ENCODE results near the gene CCDC8.
"Not testable (repeated sequence)": the region's sequence is repeated elsewhere in the genome, so short reads cannot be mapped to it uniquely, and the experiment has no call there.

CCDC8 gene

DNA sequence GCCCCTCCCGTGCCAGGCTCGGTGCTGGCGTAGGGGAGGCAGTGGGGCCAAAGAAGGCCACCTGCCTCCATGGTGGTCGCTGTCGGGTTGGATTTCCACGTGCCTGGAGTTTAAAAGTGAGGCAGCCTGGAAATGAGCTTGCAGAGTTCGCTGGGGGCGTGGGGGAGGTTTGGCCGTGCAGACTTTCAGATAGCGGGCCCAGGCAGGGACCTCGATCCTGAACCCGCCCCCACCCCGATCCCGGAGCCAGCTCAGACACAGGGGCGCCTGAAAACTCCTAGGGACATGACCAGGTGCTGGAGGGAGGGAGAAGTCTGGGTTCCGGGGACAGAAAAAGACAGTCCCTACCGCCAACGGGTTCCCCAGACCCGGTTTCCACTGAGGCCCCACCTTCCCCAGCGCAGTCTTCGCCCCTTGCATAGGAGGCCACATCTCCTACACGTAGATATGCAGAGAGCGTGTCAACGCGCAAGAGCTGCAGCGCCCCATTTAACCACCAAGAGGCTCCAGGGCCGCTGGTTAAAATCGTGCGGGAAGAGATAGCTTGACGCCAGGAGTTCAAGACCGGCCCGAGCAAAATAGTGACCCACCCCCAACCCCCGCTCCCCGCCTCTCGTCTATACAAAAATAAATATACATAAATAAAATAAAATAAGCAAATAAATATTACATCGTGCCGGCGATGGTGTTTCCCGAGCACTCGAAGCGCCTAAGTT is 8.5 kb downstream of the CCDC8 start:
- DNase-seq (ENCODE audit: low read depth, low spot score), result no peak

DNA sequence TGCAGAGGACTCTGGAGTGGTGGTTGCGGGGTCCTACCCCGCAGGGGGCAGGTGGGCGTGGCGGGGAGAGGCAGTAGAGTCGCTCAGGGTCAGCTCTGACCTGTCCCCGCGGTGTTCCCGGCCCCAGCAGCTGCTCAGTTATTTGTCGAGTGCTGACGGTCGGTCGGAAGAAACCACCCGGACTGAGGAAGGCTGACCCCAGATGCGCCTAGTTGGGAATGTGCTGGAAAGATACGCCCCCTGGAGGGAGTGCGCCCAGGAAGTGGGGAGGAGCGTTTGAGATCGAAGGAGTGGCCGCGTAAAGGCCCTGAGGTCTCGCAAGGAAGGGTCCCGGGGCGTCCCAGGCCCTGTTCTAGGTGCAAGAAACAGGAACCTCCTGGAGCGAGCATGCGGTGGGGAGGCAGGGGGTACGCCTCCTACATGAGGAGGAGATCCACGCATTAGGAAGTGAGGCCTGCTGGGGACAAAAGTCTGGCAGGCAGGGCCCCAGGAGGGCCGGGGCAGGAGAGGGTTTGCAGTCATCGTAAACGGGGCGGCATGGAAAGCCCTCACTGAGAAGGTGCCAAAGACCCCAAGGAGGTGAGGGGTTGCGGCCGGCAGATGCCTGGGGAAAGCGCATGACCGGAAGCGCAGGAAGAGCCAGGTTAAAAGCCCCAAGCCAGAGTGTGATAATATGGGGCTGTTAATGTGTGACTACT is 9.2 kb downstream of the CCDC8 start:
- DNase-seq (ENCODE audit: low read depth, low spot score), result no peak

GRCh38 chr19:46402725-46403124 is 10.6 kb downstream of the CCDC8 start:
- DNase-seq (ENCODE audit: low read depth, low spot score), result no peak

DNA sequence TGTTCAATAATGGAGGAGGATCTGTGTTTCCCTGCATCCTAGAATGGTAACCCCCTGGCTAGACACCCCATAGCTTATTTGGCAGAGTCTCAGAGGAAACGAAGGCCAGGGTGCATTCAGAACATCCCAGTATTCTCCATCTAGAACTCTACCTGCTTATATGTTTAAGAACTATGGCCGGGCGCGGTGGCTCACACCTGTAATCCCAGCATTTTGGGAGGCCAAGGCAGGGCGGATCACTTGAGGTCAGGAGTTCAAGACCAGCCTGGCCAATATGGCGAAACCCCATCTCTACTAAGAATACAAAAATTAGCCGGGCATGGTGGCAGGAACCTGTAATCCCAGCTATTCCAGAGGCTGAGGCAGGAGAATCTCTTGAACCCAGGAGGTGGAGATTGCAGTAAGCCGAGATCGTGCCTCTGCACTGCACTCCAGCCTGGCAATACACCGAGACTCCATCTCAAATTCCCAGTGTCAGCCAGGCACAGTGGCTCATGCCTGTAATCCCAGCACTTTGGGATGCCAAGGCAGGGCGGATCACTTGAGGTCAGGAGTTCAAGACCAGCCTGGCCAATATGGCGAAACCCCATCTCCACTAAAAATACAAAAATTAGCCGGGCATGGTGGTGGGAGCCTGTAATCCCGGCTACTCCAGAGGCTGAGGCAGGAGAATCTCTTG is 15.4 kb downstream of the CCDC8 start:
- DNase-seq (ENCODE audit: low read depth, low spot score), result not testable (repeated sequence)

DNA sequence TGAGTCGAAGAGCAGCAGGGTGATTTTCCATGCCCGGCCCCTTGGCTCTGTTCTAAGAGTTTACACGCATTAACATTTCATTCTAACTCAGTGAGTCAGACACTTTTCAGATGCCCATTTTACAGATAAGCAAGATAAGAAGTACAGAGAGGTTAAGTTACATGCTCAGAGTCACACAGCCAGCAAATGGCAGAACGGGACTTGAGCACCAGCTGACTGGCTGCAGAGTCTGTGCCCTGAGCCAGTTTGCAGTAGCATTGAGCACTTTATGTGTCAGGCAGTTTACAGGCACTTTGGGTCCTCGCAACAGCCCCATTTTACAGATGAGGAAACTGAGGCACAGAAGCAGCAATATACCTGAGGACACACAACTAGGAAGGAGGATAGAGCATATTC is 19.0 kb downstream of the CCDC8 start:
- DNase-seq (ENCODE audit: low read depth, low spot score), result no peak

DNA sequence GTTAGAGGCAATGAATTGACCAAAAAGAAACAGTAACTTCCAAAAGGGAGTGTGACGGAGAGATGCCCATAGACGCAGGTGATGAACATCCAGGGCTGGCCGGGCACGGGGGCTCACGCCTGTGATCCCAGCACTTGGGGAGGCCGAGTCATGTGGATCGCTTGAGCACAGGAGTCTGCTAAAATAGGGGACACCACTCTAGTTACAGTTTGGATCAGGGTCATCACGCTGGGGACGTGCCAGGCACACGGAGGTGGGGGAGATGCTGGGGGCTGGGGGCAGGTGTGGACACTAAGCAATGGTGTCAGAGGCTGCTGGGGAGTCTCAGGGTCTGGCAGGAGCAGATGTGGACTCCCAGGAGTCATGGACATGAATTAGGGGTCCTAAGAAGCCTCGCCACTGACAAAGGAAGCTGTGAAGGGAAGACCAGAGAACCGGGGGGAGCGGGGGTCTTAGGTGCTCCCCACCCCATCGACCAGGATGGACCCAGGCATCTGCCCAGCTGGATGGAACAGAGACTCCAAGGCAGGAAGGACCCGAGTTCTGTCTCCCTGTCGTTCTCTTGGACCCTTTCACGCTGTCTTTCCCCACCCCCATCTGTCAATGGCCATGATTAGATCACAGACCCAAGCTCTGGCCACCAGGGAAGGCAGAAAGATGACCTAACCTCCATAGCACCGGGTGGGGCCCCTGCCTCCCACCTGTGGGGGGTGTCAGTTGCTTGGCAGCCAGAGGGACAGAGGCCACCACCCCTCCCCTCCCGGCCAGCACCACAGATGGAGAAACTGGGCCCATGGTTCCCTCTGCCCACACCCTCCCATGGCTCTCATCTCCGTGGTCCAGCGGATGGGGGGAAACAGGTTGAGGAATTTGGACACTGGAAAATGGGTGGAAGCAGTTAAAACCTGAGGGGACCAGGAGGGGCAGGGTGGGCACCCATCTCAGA is 19.6 kb downstream of the CCDC8 start:
- DNase-seq (ENCODE audit: low read depth, low spot score), result no peak

- DNase-seq (ENCODE audit: low read depth, low spot score), result no peak
Measured at GRCh38 chr19:46392837-46393236, 20.5 kb downstream of the CCDC8 start.

GRCh38 chr19:46392252-46392801 is 21.0 kb downstream of the CCDC8 start:
- no peak for DNase-seq (ENCODE audit: low read depth, low spot score)

DNA sequence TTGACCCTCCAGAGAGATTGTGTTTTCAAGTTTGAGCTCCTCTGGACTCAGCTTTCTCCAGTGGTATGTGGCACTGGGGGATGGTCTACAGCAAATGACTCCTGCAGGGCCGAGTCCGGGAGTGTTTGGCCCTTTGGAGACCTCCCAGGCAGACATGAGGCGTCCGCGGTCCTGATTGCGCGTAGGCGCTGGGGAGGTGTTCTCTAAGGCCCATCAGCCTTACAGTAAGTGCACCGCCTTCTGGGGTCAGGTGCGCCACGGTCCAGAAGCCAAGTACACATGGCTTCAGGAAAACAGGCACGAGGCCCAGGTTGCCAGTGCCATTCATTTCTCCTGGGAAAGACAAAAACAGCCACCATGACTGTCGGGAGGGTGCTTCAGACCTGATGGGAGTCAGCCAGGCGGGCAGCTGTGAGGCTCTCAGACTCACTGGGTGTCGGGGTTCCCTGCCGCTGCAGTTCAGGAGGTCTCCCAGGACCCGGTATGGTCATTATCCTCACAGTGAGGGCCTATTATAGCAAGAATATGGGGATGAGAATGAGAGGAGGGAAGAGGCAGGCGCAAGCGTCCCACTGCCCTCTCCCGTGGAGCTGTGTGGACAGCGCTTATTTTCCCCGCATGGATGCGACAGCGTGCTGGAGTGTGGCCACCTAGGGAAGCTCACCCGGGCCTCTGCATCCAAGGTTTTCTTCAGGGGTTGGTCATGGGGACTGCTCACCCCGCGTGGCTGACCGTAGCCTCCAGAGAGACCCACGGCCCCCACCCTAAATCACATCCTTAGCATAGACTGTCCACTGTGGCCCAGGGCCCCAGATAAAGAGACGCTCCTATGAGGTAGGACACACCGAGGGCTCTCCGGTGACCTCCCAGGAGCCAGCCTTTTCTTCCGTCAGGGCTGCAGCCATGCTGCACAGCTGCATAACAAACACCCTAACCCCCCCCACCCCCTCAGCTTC is 21.8 kb downstream of the CCDC8 start:
- no peak for DNase-seq (ENCODE audit: low read depth, low spot score)

DNA sequence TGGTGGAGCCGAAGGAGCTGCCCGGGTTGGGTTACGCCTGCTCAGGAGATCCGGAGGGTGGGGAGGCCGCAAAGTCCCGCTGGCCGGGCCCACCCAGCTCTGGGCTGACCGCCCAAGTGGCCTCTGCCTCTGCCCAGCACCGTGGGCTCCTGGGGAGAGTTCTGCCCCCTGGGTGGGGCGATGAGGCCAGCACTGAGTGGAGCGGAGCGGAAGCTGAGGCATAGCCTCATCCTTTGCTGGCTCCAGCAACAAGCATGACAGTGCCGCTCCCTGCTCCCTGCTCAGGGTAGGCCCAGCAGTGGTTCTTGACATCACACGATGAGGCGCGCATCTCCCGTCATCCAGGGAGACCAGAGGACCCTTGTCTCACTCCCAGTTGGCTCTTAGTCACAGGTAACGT is 22.5 kb downstream of the CCDC8 start:
- no peak for DNase-seq (ENCODE audit: low read depth, low spot score)

DNA sequence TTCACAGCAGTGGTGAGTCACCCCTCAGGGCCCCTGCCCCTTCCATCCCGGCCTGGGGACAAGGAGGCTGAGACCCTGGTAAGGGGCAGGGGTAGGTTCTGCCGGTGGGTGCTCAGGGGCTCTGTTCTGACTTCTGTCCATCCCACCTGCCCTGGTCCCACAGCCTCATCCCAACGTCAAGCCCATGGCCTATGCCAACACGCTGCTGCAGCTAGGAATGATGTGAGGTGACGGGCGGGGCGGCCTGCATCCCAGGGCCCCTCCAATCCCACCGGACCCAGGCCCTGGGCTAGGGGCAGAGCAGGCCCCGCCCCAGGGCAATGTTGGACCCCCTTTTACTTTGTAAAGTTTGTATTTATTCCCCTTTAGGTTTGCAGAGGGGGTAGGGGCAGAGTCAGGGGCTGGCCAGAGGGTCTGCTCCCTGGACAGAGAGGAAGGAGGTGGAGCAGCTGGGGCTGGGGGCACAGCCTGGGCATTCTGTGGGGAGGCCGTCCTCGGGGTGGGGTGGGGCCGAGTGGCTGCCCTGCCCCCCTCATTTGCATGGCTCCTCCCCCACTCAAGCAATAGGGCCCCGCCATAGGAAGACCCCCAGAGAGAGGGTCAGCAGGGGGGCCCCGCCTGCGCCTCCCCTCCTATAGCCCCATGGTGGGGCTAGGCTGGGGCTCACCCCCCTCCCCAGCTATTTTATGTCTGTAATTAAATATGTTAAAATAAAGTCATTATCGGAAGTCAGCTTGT is 23.1 kb downstream of the CCDC8 start:
- DNase-seq (ENCODE audit: low read depth, low spot score), result no peak

GRCh38 chr19:46388311-46389095 is 24.9 kb downstream of the CCDC8 start:
- no peak for DNase-seq (ENCODE audit: low read depth, low spot score)

GRCh38 chr19:46387713-46388130 is 25.6 kb downstream of the CCDC8 start:
- DNase-seq (ENCODE audit: low read depth, low spot score), result no peak

GRCh38 chr19:46386996-46387712 is 26.2 kb downstream of the CCDC8 start:
- DNase-seq (ENCODE audit: low read depth, low spot score), result no peak

DNA sequence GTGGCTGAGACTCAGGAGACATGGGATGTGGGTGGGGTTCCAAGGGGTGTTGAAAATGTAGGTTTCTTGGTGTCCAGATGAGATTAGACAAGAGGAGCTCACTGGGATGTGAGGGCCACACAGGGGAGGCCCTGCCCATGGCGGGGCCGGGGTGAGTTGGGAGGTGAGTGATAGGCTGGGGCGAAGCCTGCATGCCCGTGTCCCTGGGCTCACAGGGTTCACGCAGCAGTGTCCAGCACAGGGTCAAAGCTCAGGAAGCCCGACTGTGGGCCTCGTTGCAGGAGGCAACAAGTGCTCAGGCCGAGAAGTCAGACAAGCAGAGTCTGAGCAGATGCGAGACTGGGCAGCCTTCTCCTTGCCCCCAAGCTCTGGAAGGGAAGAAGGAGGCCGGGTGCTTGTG is 27.2 kb downstream of the CCDC8 start:
- no peak for DNase-seq (ENCODE audit: low read depth, low spot score)

DNA sequence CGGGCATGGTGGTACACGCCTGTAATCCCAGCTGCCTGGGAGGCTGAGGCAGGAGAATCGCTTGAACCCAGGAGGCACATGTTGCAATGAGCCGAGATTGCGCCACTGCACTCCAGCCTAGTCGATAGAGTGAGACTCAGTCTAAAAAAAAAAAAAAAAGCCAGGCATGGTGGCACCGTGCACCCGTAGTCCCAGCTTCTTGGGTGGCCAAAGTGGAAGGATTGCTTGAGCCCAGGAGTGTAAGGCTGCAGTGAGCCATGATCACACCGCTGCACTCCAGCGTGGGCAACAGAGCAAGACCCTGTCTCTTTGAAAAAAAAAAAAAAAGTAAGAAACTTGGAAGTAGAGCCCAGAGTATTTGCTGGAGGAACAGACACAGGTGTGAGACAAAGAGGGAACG is 27.7 kb downstream of the CCDC8 start:
- DNase-seq (ENCODE audit: low read depth, low spot score), result no peak

DNA sequence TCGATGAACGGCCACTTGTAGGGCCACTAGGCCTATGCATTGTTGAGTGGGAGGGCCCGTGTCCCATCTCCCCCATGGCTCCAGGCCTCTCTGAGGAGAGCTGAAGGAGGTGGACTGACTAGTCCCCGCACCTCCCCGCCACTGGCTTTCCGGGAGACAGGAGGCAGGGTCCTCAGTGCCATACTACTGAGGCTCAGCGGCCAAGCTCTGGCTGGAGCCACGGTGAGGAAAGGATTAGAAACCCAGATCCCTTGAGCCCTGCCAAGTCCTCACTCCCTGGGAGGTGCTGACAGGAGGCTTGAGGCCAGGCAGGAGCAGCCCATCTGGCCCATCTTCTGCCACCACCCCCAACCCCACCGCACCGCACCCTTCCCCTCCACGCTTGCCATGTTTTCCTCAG is 29.0 kb downstream of the CCDC8 start:
- DNase-seq (ENCODE audit: low read depth, low spot score), result no peak

GRCh38 chr19:46383846-46384245 is 29.5 kb downstream of the CCDC8 start:
- no peak for DNase-seq (ENCODE audit: low read depth, low spot score)
